Epithelial cell of proximal tubule (primary cell): ENCODE results near the gene PPIL1. TPM values are rescaled to one million over a fixed set of nuclear protein-coding genes. Genes with fewer than 3 reads are reported as not detected.
"Not testable (repeated sequence)": the region's sequence is repeated elsewhere in the genome, so short reads cannot be mapped to it uniquely, and the experiment has no call there.

Source experiments
- DNase-seq: peaks from one replicate; pipeline ENCODE4 v3.0.0-alpha.2; 2011; ENCODE audit warnings: low read depth
- H3K4me3 ChIP-seq: 2 replicates; pipeline ENCODE4 v1.5.1; 2011; ENCODE audit warnings: low read depth, mild to moderate bottlenecking, low read length
- total RNA-seq: library from RNA; depleted of rRNA; stranded (reverse); fragments of >200 nt; gene quantifications from 2 replicates; pipeline ENCODE4 v1.2.3, GENCODE V29; 2015
- TF ChIP-seq, protein P1 (sequence below): conservative IDR thresholded peaks from 2 replicates; pipeline ENCODE4 v1.5.1; 2012; ENCODE audit warnings: low read depth, mild to moderate bottlenecking, low read length

Gene PPIL1
- total RNA-seq, 1 donor from 2014 or later = 26.6 TPM

DNA sequence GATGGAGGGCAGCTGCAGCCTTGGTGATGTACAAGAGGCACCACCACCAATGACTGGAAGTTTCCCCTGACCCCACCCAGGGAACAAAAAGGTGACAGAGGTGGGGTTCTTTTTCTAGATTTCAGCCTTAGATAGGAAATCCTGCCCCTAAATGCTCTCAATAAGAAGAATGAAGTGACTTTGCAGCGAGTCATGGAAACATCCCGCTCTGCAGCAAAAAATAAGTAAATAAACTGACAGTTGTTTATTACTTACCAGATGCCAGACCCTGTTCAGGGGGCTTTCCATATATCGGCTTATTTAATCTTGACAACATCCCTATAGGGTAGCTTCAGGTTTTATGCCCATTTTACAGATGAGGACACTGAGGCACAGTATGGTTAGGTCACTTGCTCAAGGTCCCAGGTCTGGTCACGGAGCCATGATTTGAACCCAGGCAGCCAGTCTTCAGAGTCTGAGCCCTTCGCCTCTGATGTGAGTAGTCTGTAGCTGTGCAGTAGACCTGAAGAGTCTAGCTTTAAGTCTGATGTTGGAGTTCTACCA lies 30.3 kb upstream of the PPIL1 start:
- no peak for DNase-seq
- no peak overlapping the region for H3K4me3 ChIP-seq
- TF ChIP-seq, protein P1, sequence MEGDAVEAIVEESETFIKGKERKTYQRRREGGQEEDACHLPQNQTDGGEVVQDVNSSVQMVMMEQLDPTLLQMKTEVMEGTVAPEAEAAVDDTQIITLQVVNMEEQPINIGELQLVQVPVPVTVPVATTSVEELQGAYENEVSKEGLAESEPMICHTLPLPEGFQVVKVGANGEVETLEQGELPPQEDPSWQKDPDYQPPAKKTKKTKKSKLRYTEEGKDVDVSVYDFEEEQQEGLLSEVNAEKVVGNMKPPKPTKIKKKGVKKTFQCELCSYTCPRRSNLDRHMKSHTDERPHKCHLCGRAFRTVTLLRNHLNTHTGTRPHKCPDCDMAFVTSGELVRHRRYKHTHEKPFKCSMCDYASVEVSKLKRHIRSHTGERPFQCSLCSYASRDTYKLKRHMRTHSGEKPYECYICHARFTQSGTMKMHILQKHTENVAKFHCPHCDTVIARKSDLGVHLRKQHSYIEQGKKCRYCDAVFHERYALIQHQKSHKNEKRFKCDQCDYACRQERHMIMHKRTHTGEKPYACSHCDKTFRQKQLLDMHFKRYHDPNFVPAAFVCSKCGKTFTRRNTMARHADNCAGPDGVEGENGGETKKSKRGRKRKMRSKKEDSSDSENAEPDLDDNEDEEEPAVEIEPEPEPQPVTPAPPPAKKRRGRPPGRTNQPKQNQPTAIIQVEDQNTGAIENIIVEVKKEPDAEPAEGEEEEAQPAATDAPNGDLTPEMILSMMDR = no peak

DNA sequence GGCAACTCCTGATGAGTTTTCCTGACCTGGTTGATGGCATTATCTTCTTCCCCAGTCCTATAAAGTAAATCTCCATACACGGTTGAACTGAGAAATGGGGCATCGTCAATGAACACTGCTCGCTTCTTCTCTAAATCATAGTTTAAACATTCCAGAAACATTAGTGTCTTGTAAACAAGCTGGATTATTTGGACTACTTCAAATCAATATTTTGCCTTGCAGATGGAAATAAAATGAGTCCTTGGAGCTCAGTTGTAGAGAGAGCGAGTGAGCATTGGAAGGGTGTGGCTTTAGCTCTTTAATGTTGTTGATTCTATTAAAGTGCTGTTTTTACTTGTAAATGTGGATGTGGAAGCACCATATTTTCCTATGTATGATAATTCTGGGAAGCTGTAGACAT lies 29.5 kb upstream of the PPIL1 start:
- no peak for DNase-seq
- TF ChIP-seq, protein P1 = no peak
- no peak overlapping the region for H3K4me3 ChIP-seq

GRCh38 chr6:36897609-36898008 lies 23.0 kb upstream of the PPIL1 start:
- H3K4me3 ChIP-seq = no peak overlapping the region
- TF ChIP-seq, protein P1 = peak; percentile 32
- no peak for DNase-seq

GRCh38 chr6:36893976-36894932 lies 19.7 kb upstream of the PPIL1 start:
- DNase-seq = peak; percentile 62
- no peak overlapping the region for H3K4me3 ChIP-seq
- TF ChIP-seq, protein P1 = no peak

DNA sequence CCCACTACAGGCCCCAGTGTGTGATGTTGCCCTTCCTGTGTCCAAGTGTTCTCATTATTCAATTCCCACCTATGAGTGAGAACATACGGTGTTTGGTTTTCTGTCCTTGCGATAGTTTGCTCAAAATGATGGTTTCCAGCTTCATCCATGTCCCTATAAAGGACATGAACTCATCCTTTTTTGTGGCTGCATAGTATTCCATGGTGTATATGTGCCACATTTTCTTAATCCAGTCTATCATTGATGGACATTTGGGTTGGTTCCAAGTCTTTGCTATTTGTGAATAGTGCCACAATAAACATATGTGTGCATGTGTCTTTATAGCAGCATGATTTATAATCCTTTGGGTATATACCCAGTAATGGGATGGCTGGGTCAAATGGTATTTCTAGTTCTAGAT lies 16.6 kb upstream of the PPIL1 start:
- not testable (repeated sequence) for DNase-seq, H3K4me3 ChIP-seq

- DNase-seq = no peak
- no peak overlapping the region for H3K4me3 ChIP-seq
- TF ChIP-seq, protein P1 = no peak
These were observed 15.6 kb upstream of the PPIL1 start for GRCh38 chr6:36890112-36890663.

DNA sequence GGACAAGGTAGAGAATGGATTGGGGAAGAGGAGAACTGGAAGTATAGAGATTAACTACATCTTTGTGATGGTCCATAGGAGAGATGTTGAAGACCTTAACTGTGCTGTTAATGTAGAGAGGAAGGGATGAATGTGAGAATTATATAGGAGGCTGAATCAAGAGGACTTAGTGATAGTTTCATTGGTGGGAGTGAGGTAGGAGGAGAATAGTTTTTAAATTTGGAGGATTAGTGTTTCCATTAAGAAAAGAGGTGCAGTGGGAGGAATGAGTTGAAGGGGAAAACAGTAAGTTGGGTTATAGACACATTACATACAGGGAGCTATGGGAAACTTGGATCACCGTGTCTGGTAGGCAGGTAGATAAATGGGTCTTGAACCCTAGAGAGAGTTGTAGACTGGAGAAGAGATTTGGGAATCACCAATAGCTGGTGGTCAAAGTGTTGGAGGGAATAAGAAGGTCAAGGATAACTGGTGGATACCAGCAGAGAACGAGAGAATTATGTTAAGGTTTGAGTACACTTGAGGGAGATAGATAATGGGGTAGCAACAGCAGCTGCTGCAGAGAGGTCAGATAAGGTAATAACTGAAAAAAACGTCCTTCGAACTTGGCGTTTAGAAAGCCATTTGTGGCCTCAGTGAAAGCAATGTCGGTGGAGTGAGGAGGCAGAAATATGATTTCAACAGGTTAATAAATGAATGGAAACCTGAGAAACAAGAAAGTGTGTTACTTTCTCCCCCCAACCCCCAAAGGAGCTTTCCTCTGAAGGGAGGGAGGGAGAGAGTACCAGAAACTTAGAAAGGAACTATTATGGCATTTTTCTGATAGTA lies 14.3 kb upstream of the PPIL1 start:
- TF ChIP-seq, protein P1 = no peak
- DNase-seq = no peak
- no peak overlapping the region for H3K4me3 ChIP-seq
